Measurements from ENCODE around the gene PPM1G. TPM values are rescaled to one million over a fixed set of nuclear protein-coding genes. Genes with fewer than 3 reads are reported as not detected.
A peak's percentile ranks its signal among the peaks of the same experiment; 100 is the strongest.

The PPM1G gene
- total RNA-seq, 4 donors from 2014 or later: 40.2 to 50.3 (median 48.1) TPM

GRCh38 chr2:27408601-27409320 is 630 bp downstream of the PPM1G start:
- peak overlapping the region; percentile 97 for H3K4me3 ChIP-seq (ENCODE audit: low read depth, poor library complexity, severe bottlenecking)
- no peak for TF ChIP-seq POLR2A (IDR thresholded peaks at IDR 0.05)
- TF ChIP-seq, protein P1, sequence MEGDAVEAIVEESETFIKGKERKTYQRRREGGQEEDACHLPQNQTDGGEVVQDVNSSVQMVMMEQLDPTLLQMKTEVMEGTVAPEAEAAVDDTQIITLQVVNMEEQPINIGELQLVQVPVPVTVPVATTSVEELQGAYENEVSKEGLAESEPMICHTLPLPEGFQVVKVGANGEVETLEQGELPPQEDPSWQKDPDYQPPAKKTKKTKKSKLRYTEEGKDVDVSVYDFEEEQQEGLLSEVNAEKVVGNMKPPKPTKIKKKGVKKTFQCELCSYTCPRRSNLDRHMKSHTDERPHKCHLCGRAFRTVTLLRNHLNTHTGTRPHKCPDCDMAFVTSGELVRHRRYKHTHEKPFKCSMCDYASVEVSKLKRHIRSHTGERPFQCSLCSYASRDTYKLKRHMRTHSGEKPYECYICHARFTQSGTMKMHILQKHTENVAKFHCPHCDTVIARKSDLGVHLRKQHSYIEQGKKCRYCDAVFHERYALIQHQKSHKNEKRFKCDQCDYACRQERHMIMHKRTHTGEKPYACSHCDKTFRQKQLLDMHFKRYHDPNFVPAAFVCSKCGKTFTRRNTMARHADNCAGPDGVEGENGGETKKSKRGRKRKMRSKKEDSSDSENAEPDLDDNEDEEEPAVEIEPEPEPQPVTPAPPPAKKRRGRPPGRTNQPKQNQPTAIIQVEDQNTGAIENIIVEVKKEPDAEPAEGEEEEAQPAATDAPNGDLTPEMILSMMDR (IDR thresholded peaks at IDR 0.05): no peak
- peak in 1 of 2 donors; percentile 21 for DNase-seq (ENCODE audit: low spot score in 2 of 2)
- WGBS, 2 donors: 0% methylated on average over 32 to 33 of the region's 33 CpGs
- intact Hi-C loops (cut with DNase I; ENCODE audit: low total_unique reads): no loop called here

GRCh38 chr2:27407798-27408491 is 1.4 kb downstream of the PPM1G start:
- intact Hi-C loops (cut with DNase I; ENCODE audit: low total_unique reads): no loop called here
- H3K4me3 ChIP-seq (ENCODE audit: low read depth, poor library complexity, severe bottlenecking): no peak overlapping the region
- DNase-seq (ENCODE audit: low spot score in 2 of 2): no peak
- 46 to 51% methylated on average over 16 of the region's 16 CpGs for WGBS, 2 donors
- TF ChIP-seq POLR2A (IDR thresholded peaks at IDR 0.05): no peak
- TF ChIP-seq, protein P1 (IDR thresholded peaks at IDR 0.05): peak in 1 of 3 donors; percentile 21

- TF ChIP-seq, protein P1 (IDR thresholded peaks at IDR 0.05): no peak
- no peak for TF ChIP-seq POLR2A (IDR thresholded peaks at IDR 0.05)
- no peak for DNase-seq (ENCODE audit: low spot score in 2 of 2)
- intact Hi-C loops (cut with DNase I; ENCODE audit: low total_unique reads): no loop called here
- H3K4me3 ChIP-seq (ENCODE audit: low read depth, poor library complexity, severe bottlenecking): no peak overlapping the region
- 95 to 100% methylated on average over 2 of the region's 2 CpGs for WGBS, 2 donors
Observed at GRCh38 chr2:27400348-27401135, 8.8 kb downstream of the PPM1G start.

GRCh38 chr2:27398962-27399361 is 10.4 kb downstream of the PPM1G start:
- intact Hi-C loops (cut with DNase I; ENCODE audit: low total_unique reads): no loop called here
- 94 to 98% methylated on average over 5 of the region's 5 CpGs for WGBS, 2 donors
- DNase-seq (ENCODE audit: low spot score in 2 of 2): no peak
- TF ChIP-seq POLR2A (IDR thresholded peaks at IDR 0.05): no peak
- TF ChIP-seq, protein P1 (IDR thresholded peaks at IDR 0.05): no peak
- H3K4me3 ChIP-seq (ENCODE audit: low read depth, poor library complexity, severe bottlenecking): no peak overlapping the region

DNA sequence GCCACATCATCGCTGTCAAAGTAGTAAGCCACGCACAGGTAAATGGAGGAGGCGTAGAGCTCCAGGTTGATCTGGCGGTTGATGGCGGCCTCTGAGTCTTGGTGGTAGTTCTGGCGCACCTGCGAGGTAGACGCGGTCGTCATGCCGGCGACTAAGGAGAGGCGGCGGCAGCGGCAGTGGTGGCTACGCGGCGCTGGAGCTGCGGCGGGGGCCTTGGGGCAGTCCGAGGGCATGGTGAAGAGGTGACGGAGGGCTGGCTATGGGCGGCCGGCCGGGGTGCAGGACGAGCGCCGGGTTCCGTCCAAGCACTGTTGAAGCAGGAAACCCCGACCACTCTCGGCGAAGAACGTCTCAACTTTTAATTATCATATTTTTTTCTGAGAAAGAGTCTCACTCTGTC is 16.2 kb downstream of the PPM1G start:
- intact Hi-C loops (cut with DNase I; ENCODE audit: low total_unique reads): no loop called here
- 96 to 97% methylated on average over 33 of the region's 33 CpGs for WGBS, 2 donors
- TF ChIP-seq POLR2A (IDR thresholded peaks at IDR 0.05): no peak
- TF ChIP-seq, protein P1 (IDR thresholded peaks at IDR 0.05): no peak

More for the DNA sequence above, 16.2 kb downstream of the PPM1G start:
- DNase-seq (ENCODE audit: low spot score in 2 of 2): no peak
- H3K4me3 ChIP-seq (ENCODE audit: low read depth, poor library complexity, severe bottlenecking): no peak overlapping the region
